ENCODE data around the gene CPEB1.
"Not testable (repeated sequence)": the region's sequence is repeated elsewhere in the genome, so short reads cannot be mapped to it uniquely, and the experiment has no call there.

Gene CPEB1

GRCh38 chr15:82540055-82540983 is 106.8 kb downstream of the CPEB1 start, which contains the start of gene RPS17:
RPS17 (minus strand) TSS chr15:82540457; CDS start chr15:82540428, 29 bp downstream.
- DNase-seq, result peak; percentile 95

- no peak for DNase-seq
These were observed 107.5 kb downstream of the CPEB1 start for GRCh38 chr15:82539691-82540054.

- no peak for DNase-seq
These were observed 108.0 kb downstream of the CPEB1 start for GRCh38 chr15:82538961-82539690.

- DNase-seq, result no peak
These were observed 109.7 kb downstream of the CPEB1 start for GRCh38 chr15:82537351-82537908.

- DNase-seq, result no peak
These were observed 110.5 kb downstream of the CPEB1 start for GRCh38 chr15:82536409-82537350.

GRCh38 chr15:82535566-82536408 is 111.4 kb downstream of the CPEB1 start:
- DNase-seq, result peak; percentile 28

- DNase-seq, result not testable (repeated sequence)
These were observed 112.0 kb downstream of the CPEB1 start for GRCh38 chr15:82535151-82535550.

- not testable (repeated sequence) for DNase-seq
These were observed 112.7 kb downstream of the CPEB1 start for GRCh38 chr15:82534457-82534861.

- DNase-seq, result no peak
These were observed 113.4 kb downstream of the CPEB1 start for GRCh38 chr15:82533801-82534200.

- DNase-seq, result no peak
These were observed 114.1 kb downstream of the CPEB1 start for GRCh38 chr15:82532991-82533481.

GRCh38 chr15:82532383-82532990 is 114.7 kb downstream of the CPEB1 start:
- no peak for DNase-seq

GRCh38 chr15:82531496-82532382 is 115.4 kb downstream of the CPEB1 start:
- no peak for DNase-seq

GRCh38 chr15:82530606-82531379 is 116.4 kb downstream of the CPEB1 start:
- peak; percentile 71 for DNase-seq

- DNase-seq, result no peak
These were observed 117.2 kb downstream of the CPEB1 start for GRCh38 chr15:82530006-82530405.

GRCh38 chr15:82513587-82513986 is 133.6 kb downstream of the CPEB1 start:
- not testable (repeated sequence) for DNase-seq

- not testable (repeated sequence) for DNase-seq
These were observed 139.5 kb downstream of the CPEB1 start for GRCh38 chr15:82507693-82508092.

GRCh38 chr15:82507087-82507486 is 140.1 kb downstream of the CPEB1 start:
- DNase-seq, result not testable (repeated sequence)

- not testable (repeated sequence) for DNase-seq
These were observed 141.3 kb downstream of the CPEB1 start for GRCh38 chr15:82505842-82506241.

GRCh38 chr15:82504074-82504473 is 143.1 kb downstream of the CPEB1 start:
- DNase-seq, result not testable (repeated sequence)
